ENCODE data around the gene VENTX.
A peak's percentile ranks its signal among the peaks of the same experiment; 100 is the strongest.

VENTX gene

GRCh38 chr10:133238466-133238804 is 780 bp downstream of the VENTX start:
- no peak for DNase-seq

DNA sequence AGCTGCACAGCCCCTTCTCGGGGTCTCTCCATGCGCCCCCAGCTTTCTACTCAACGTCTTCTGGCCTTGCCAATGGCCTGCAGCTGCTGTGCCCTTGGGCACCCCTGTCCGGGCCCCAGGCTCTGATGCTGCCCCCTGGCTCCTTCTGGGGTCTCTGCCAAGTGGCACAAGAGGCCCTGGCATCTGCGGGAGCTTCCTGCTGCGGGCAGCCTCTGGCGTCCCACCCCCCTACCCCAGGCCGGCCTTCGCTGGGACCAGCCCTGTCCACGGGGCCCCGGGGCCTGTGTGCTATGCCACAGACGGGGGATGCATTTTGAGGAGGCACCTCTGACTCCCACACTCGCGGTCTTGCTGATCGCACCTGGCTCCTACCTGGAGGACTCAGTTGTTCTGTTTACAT is 2.3 kb downstream of the VENTX start:
- no peak for DNase-seq

- peak; percentile 46 for DNase-seq
Measured at GRCh38 chr10:133241501-133242205, 4.0 kb downstream of the VENTX start.

- DNase-seq: no peak
Measured at GRCh38 chr10:133242611-133243356, 5.1 kb downstream of the VENTX start.

DNA sequence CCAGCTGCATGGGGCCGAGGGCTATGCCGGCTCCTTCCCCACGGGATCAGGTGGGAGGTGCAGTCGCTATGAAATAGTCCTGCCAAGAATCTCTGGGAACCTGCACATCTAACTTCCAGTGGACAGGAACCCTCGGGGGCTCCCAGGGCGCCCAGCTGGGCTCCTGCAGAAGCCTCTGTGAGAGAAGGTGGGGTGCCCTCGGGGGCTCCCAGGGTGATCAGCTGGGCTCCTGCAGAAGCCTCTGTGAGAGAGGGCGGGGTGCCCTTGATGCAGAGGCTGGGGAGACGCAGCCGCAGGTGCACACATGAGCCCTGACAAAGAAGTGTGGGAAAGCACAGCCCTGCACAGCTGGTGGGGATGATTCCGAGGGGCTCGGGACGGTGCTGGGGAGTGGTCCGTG is 5.9 kb downstream of the VENTX start:
- no peak for DNase-seq

GRCh38 chr10:133245439-133246235 is 8.0 kb downstream of the VENTX start:
- no peak for DNase-seq

- no peak for DNase-seq
Measured at GRCh38 chr10:133246236-133246626, 8.6 kb downstream of the VENTX start.

GRCh38 chr10:133247681-133248333 is 10.2 kb downstream of the VENTX start:
- DNase-seq: no peak

DNA sequence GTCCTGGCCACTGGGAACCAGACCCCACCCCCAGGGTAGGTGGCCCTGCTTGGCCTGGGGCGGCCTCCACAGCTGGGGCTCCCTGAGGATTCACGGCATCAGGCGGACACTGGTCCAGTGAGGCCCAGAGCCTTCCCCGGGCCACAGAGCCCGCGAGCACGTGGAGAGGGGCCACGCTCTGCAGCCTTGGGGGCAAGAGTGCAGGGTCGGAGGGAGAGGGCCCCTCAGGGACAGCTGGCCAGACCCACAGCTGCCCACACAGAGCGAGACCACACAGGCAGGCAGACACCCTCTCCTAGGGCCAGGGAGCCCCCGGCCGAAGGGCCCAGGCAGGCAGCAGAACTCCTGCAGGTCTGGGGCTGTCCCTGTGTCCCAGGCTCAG is 10.7 kb downstream of the VENTX start:
- DNase-seq: no peak

GRCh38 chr10:133249094-133249780 is 11.6 kb downstream of the VENTX start:
- no peak for DNase-seq

DNA sequence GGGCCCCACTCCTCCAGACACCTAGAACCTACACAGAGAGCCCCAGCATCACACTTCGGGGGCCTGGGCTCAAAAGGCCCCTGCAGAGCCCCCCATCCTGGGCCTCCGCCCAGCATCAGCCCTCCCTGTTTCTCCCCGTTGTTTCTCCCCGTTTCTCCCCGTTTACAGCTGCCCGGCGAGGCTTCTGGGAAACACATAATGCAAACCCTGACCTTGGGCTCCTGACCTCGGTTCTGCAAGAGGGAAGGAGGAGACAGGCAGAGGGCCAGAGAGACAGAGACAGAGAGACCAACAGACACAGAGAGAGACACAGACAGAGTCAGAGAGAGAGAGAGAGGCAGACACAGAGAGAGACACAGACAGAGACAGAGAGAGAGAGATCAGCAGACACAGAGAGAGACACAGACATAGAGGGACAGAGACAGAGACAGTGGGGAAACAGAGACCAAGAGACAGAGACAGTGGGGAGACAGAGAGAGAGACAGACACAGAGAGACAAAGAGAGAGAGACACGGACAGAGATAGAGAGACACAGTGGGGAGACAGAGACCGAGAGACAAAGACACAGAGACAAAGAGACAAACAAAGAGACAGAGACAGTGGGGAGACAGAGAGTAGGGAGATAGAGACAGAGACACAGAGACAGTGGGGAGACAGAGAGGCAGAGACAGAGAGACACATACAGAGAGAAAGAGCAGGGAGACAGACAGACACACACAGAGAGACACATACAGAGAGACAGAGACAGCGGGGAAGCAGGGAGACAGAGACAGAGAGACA is 12.5 kb downstream of the VENTX start:
- no peak for DNase-seq

DNA sequence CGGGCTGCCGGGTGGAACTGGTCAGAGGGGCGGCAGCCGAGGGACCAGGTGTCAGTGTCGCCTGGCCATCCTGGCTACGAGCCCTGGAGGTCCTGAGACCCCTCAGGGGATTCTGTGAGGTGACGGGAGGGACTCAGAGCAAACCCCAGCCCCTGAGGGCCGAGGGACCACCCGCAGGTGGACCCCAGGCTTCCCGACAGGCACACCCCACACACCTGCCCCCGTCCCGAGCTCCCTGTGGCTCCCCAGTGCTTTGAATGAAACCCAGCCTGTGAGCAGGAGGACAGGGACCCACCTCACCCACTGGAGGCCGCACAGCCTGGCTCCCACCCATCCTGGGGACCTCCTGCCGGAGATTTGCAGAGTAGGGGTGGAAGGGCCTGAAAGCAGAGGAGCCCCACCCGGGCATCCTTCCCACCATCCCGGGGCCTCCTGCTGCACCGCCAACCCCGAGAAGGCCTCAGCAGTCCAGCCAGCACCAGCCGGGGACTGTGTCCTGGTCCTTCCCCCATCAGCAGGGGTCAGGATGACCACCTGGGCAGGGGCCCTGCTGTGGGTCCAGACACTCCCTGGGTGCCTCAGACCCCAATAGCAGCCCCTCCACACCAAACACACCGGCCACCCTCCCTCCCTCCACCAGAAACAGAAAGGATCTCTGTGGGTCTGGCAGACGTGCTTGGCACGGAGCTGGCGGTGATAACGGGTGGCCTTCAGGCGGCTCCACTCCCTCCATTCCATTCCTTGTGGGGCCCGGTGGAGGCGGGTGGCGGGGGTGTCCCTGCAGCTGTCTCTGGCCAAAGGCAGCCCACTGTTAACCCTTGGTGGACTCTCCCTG is 13.9 kb downstream of the VENTX start:
- DNase-seq: no peak

DNA sequence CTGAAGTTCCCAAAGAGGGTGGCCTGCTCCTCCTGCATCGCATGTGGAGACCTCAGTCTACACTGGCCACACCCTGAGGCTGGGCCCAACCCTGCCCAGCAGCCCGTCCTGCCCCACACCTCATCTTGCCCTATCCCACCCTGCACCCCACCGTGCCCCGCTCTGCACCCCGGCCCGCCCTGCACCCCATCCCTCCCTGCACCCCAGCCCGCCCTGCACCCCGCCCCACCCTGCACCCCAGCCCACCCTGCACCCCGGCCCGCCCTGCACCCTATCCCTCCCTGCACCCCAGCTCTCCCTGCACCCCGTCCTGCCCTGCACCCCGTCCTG is 14.5 kb downstream of the VENTX start:
- no peak for DNase-seq

- DNase-seq: no peak
Measured at GRCh38 chr10:133253361-133253955, 15.8 kb downstream of the VENTX start.

GRCh38 chr10:133254421-133255120 is 16.9 kb downstream of the VENTX start:
- no peak for DNase-seq

GRCh38 chr10:133255323-133255722 is 17.7 kb downstream of the VENTX start:
- DNase-seq: no peak

DNA sequence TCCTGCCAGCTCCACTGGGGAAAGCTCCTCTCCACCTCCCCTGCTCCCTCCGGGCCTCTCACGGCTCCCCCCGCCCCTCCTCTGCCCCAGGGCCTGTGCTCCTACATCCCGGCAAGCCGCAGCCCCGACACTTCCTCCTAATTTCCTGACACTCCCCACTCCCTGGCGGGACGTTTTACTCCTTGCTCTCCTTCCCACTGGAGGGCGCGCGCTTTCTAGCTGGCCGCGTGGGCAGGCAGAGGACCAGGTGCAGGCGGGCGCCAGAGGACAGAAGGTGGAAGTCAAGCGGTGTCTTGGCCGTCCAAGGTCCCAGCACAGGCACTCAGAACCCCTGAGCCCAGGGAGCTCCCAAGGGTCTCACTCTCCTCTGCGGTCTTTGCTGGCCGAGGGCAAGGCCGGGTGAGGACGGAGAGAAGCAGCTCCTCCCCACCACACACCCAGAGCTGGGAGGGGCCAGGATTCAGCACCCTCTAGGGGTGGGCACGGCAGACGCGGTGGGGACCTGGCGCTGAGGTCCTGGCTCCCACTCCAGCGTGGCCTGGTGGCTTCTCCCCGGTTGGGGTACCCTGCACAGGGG is 19.9 kb downstream of the VENTX start:
- DNase-seq: peak; percentile 59

GRCh38 chr10:133258066-133258817 is 20.6 kb downstream of the VENTX start:
- DNase-seq: no peak

Data from DMS53 (cell line).